GM12878 (cell line): ENCODE data around the gene STK17A. TPM values are rescaled to one million over a fixed set of nuclear protein-coding genes. Genes with fewer than 3 reads are reported as not detected.

ENCODE experiments used
- ATF7 ChIP-seq: fragments of 450-650 bp; IDR thresholded peaks from 2 replicates; pipeline ENCODE4 v1.6.1; 2016; ENCODE audit warnings: low read depth, mild to moderate bottlenecking
- BHLHE40 ChIP-seq, 2 experiments: fragments of 450-650 bp in 1 of 2; IDR thresholded peaks; 2 replicates each; pipeline ENCODE4 v1.6.1; 2011 to 2017; ENCODE audit warnings: low read depth in 2 of 2, borderline replicate concordance in 1 of 2, improper control_type of control experiment in 1 of 2, low read length in 1 of 2, mild to moderate bottlenecking in 1 of 2
- EP300 ChIP-seq, 2 experiments: fragments of 150-350 bp in 1 of 2; IDR thresholded peaks; 2 replicates each; pipeline ENCODE4 v1.6.1; 2011 to 2012; ENCODE audit warnings: low read depth in 2 of 2, low read length in 2 of 2, borderline replicate concordance in 1 of 2, improper control_type of control experiment in 1 of 2, inconsistent platforms in 1 of 2; ENCODE audit not compliant: control insufficient read depth in 1 of 2
- MTA2 ChIP-seq: fragments of 450-650 bp; IDR thresholded peaks from 2 replicates; pipeline ENCODE4 v1.6.1; 2016; ENCODE audit warnings: low read depth, mild to moderate bottlenecking, moderate library complexity
- NR2F1 ChIP-seq: fragments of 450-650 bp; conservative IDR thresholded peaks from 2 replicates; pipeline ENCODE4 v1.6.1; 2017; ENCODE audit warnings: mild to moderate bottlenecking
- PAX5 ChIP-seq: IDR thresholded peaks from 2 replicates; pipeline ENCODE4 v1.6.1; 2011; ENCODE audit warnings: low read depth, low read length, borderline replicate concordance
- ZBED1 ChIP-seq: IDR thresholded peaks from 2 replicates; pipeline ENCODE4 v1.6.1; 2016; ENCODE audit warnings: borderline replicate concordance
- polyA plus RNA-seq, 11 experiments: library from polyadenylated mRNA; depleted of rRNA in 4 of 11; unstranded in 6 of 11; stranded (reverse) in 5 of 11; fragments of >200 nt; fragmentation: Nextera tagmentation in 4 of 11; fragmentation: Illumina TruSeq in 1 of 11; extraction: Ambion mirVana in 4 of 11; extraction: Trizol in 1 of 11; gene quantifications; 1 replicate in 1 of 11; 2 replicates in 10 of 11; pipeline versions ENCODE4 v1.2.1 to v1.2.3, GENCODE V29; 2011 to 2016; ENCODE audit warnings: inconsistent platforms in 2 of 11, missing spikeins in 2 of 11, low read depth in 1 of 11
- total RNA-seq, 4 experiments: library from RNA; depleted of rRNA in 3 of 4; stranded (reverse); fragments of >200 nt in 3 of 4; fragmentation: Illumina TruSeq in 1 of 4; extraction: Trizol in 1 of 4; gene quantifications; 2 replicates each; pipeline versions ENCODE4 v1.2.1 to v1.2.3, GENCODE V29; 2013 to 2021
- TF ChIP-seq, protein P1 (sequence below): fragments of 450-650 bp; formaldehyde crosslinking; IDR thresholded peaks from 2 replicates; pipeline ENCODE4 v1.4.0; 2020; ENCODE audit warnings: mild to moderate bottlenecking, moderate library complexity
- TF ChIP-seq, protein P2 (sequence below): fragments of 450-650 bp; conservative IDR thresholded peaks from 2 replicates; pipeline ENCODE4 v1.6.1; 2017; ENCODE audit warnings: mild to moderate bottlenecking, moderate library complexity

Gene STK17A
- total and polyA plus RNA-seq, 10 of the 15 experiments (the other 5 are each of a cell fraction or from before 2014, with no cell fraction given) = 18.5 to 91.6 (median 70.8) TPM

DNA sequence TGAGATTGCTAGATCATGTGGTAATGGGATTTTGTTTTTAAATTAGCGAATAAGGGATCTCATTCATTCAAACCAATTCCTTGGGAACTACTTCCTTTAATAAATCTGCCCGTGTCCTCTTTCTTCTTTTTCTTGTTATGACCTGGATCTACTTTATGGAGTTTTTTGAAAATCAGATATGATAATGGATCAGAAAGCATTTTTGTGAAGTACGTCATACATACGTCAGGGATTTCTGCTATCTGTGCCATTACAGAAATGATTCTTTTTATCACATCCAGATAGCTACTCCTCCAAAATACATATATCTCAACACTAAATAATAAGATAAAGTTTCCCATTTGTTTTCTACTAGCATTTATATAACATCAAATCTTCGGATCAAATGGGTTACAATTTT is 40.2 kb upstream of the STK17A start (continued):
- TF ChIP-seq, protein P1, sequence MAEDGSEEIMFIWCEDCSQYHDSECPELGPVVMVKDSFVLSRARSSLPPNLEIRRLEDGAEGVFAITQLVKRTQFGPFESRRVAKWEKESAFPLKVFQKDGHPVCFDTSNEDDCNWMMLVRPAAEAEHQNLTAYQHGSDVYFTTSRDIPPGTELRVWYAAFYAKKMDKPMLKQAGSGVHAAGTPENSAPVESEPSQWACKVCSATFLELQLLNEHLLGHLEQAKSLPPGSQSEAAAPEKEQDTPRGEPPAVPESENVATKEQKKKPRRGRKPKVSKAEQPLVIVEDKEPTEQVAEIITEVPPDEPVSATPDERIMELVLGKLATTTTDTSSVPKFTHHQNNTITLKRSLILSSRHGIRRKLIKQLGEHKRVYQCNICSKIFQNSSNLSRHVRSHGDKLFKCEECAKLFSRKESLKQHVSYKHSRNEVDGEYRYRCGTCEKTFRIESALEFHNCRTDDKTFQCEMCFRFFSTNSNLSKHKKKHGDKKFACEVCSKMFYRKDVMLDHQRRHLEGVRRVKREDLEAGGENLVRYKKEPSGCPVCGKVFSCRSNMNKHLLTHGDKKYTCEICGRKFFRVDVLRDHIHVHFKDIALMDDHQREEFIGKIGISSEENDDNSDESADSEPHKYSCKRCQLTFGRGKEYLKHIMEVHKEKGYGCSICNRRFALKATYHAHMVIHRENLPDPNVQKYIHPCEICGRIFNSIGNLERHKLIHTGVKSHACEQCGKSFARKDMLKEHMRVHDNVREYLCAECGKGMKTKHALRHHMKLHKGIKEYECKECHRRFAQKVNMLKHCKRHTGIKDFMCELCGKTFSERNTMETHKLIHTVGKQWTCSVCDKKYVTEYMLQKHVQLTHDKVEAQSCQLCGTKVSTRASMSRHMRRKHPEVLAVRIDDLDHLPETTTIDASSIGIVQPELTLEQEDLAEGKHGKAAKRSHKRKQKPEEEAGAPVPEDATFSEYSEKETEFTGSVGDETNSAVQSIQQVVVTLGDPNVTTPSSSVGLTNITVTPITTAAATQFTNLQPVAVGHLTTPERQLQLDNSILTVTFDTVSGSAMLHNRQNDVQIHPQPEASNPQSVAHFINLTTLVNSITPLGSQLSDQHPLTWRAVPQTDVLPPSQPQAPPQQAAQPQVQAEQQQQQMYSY = no peak
- TF ChIP-seq EP300 (IDR thresholded peaks at IDR 0.05; ENCODE audit: borderline replicate concordance in 1 of 2, control insufficient read depth in 1 of 2, low read depth in 2 of 2, low read length in 2 of 2) = no peak
- TF ChIP-seq, protein P2, sequence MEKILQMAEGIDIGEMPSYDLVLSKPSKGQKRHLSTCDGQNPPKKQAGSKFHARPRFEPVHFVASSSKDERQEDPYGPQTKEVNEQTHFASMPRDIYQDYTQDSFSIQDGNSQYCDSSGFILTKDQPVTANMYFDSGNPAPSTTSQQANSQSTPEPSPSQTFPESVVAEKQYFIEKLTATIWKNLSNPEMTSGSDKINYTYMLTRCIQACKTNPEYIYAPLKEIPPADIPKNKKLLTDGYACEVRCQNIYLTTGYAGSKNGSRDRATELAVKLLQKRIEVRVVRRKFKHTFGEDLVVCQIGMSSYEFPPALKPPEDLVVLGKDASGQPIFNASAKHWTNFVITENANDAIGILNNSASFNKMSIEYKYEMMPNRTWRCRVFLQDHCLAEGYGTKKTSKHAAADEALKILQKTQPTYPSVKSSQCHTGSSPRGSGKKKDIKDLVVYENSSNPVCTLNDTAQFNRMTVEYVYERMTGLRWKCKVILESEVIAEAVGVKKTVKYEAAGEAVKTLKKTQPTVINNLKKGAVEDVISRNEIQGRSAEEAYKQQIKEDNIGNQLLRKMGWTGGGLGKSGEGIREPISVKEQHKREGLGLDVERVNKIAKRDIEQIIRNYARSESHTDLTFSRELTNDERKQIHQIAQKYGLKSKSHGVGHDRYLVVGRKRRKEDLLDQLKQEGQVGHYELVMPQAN = no peak
- no peak for TF ChIP-seq BHLHE40 (IDR thresholded peaks at IDR 0.05; ENCODE audit: borderline replicate concordance in 1 of 2, low read depth in 2 of 2, low read length in 1 of 2)
- no peak for TF ChIP-seq ZBED1
- no peak for TF ChIP-seq ATF7
- TF ChIP-seq NR2F1 = no peak
- no peak for TF ChIP-seq PAX5
- TF ChIP-seq MTA2 = no peak
- TF ChIP-seq, all 136 proteins: peak for 0
